NCI-H2196 treated with DMSO at 0.1 percent for 48 hours (cell line): ENCODE results near the gene BCAP31.
"Not testable (repeated sequence)": the region's sequence is repeated elsewhere in the genome, so short reads cannot be mapped to it uniquely, and the experiment has no call there.

Experiments used
- DNase-seq: peaks from one replicate; lab custom pipeline; 2025; ENCODE audit not compliant: unreplicated experiment; lab: John Stamatoyannopoulos, UW

Gene BCAP31

GRCh38 chrX:153717445-153717844 lies 6.7 kb downstream of the BCAP31 start:
- DNase-seq: no peak

GRCh38 chrX:153714256-153714655 lies 9.9 kb downstream of the BCAP31 start:
- no peak for DNase-seq

GRCh38 chrX:153709726-153710674 lies 14.2 kb downstream of the BCAP31 start:
- no peak for DNase-seq

GRCh38 chrX:153708415-153708814 lies 15.8 kb downstream of the BCAP31 start:
- DNase-seq: peak; percentile 3

- no peak for DNase-seq
Observed at GRCh38 chrX:153707406-153707805, 16.8 kb downstream of the BCAP31 start.

GRCh38 chrX:153706799-153707198 lies 17.4 kb downstream of the BCAP31 start:
- no peak for DNase-seq

GRCh38 chrX:153705403-153706060 lies 18.7 kb downstream of the BCAP31 start:
- not testable (repeated sequence) for DNase-seq

GRCh38 chrX:153704631-153705402 lies 19.4 kb downstream of the BCAP31 start:
- not testable (repeated sequence) for DNase-seq

- no peak for DNase-seq
Observed at GRCh38 chrX:153704021-153704526, 20.1 kb downstream of the BCAP31 start.

GRCh38 chrX:153703036-153703370 lies 21.2 kb downstream of the BCAP31 start:
- no peak for DNase-seq

GRCh38 chrX:153702336-153703035 lies 21.7 kb downstream of the BCAP31 start:
- DNase-seq: no peak

- DNase-seq: no peak
Observed at GRCh38 chrX:153701706-153702105, 22.5 kb downstream of the BCAP31 start.

GRCh38 chrX:153700967-153701366 lies 23.2 kb downstream of the BCAP31 start:
- DNase-seq: no peak

- DNase-seq: no peak
Observed at GRCh38 chrX:153700376-153700945, 23.7 kb downstream of the BCAP31 start.

- DNase-seq: not testable (repeated sequence)
Observed at GRCh38 chrX:153699784-153700371, 24.3 kb downstream of the BCAP31 start.

- DNase-seq: not testable (repeated sequence)
Observed at GRCh38 chrX:153699210-153699783, 24.9 kb downstream of the BCAP31 start.

GRCh38 chrX:153697924-153698865 lies 26.0 kb downstream of the BCAP31 start:
- DNase-seq: no peak

- not testable (repeated sequence) for DNase-seq
Observed at GRCh38 chrX:153696986-153697722, 27.0 kb downstream of the BCAP31 start.
